Smooth muscle cell (in vitro differentiated cells): Measurements from ENCODE around the gene FAM222A. TPM values are rescaled to one million over a fixed set of nuclear protein-coding genes. Genes with fewer than 3 reads are reported as not detected.

Experiments used
- DNase-seq: peaks from one replicate; lab custom pipeline; 2025; ENCODE audit not compliant: unreplicated experiment; lab: John Stamatoyannopoulos, UW
- H2AFZ ChIP-seq: fragments of 200-600 bp; sonication (generic); 2 replicates; pipeline ENCODE4 v1.6.0; 2016; ENCODE audit warnings: antibody characterized with exemption, low read depth, mild to moderate bottlenecking
- H3F3A ChIP-seq: fragments of 200-600 bp; sonication (generic); 2 replicates; pipeline ENCODE4 v1.6.0; 2017; ENCODE audit warnings: antibody characterized with exemption, low read depth
- H3K27ac ChIP-seq: fragments of 200-600 bp; sonication (generic); 2 replicates; pipeline ENCODE4 v1.5.1; 2016; ENCODE audit warnings: low read depth, mild to moderate bottlenecking
- H3K27me3 ChIP-seq: fragments of 200-600 bp; sonication (generic); 2 replicates; pipeline ENCODE4 v1.6.1; 2016; ENCODE audit warnings: low read depth, mild to moderate bottlenecking
- H3K36me3 ChIP-seq: fragments of 200-600 bp; sonication (generic); 2 replicates; pipeline ENCODE4 v1.5.1; 2016; ENCODE audit warnings: low read depth
- H3K4me1 ChIP-seq: fragments of 200-600 bp; sonication (generic); 2 replicates; pipeline ENCODE4 v1.5.1; 2016; ENCODE audit warnings: low read depth
- H3K4me2 ChIP-seq: fragments of 200-600 bp; sonication (generic); 2 replicates; pipeline ENCODE4 v1.6.0; 2016; ENCODE audit warnings: mild to moderate bottlenecking
- H3K4me3 ChIP-seq: fragments of 200-600 bp; sonication (generic); 2 replicates; pipeline ENCODE4 v1.5.1; 2016; ENCODE audit warnings: mild to moderate bottlenecking
- H3K79me2 ChIP-seq: fragments of 200-600 bp; sonication (generic); 2 replicates; pipeline ENCODE4 v1.6.0; 2016; ENCODE audit warnings: low read depth, mild to moderate bottlenecking
- H3K9ac ChIP-seq: fragments of 200-600 bp; sonication (generic); 2 replicates; pipeline ENCODE4 v1.6.0; 2016; ENCODE audit warnings: low read depth
- H3K9me3 ChIP-seq: fragments of 200-600 bp; sonication (generic); replicated peaks from 2 replicates; pipeline ENCODE4 v1.5.1; 2016; ENCODE audit warnings: low read depth
- H4K20me1 ChIP-seq: fragments of 200-600 bp; sonication (generic); 2 replicates; pipeline ENCODE4 v1.6.0; 2016; ENCODE audit warnings: low read depth
- WGBS: methylation state at CpG from one replicate; pipeline ENCODE4 v1.1.7; 2016; ENCODE audit warnings: low lambda C conversion rate; 5-methylcytosine and 5-hydroxymethylcytosine counted together
- polyA plus RNA-seq: library from polyadenylated mRNA; unstranded; fragments of >200 nt; fragmentation: Nextera tagmentation; extraction: Ambion mirVana; gene quantifications from 2 replicates; pipeline ENCODE4 v1.2.1, GENCODE V29; 2016
- total RNA-seq: library from RNA; depleted of rRNA; stranded (reverse); fragments of >200 nt; gene quantifications from 2 replicates; pipeline ENCODE4 v1.2.3, GENCODE V29; 2014
- TF ChIP-seq, protein P1 (sequence below): fragments of 200-600 bp; sonication (generic); IDR thresholded peaks from 2 replicates; pipeline ENCODE4 v1.5.1; 2017; ENCODE audit warnings: borderline replicate concordance, mild to moderate bottlenecking, antibody characterized with exemption; ENCODE audit not compliant: insufficient read depth, poor library complexity, severe bottlenecking

Gene FAM222A
- total and polyA plus RNA-seq, 2 experiments from 2014 or later, result 0.85 to 1.7 TPM

GRCh38 chr12:109717390-109718357, 4.0 kb downstream of the FAM222A start:
- Histone ChIP-seq H3K4me3 (no peak overlapping the region), H3K79me2 (no peaks in the 10 kb centered on the region), H3K4me1 (peaks cover 41% of the 10 kb centered on the region), H3K9ac (no peak overlapping the region), H3K27ac (no peak overlapping the region), H3K4me2 (peak overlapping the region; percentile 82), H3F3A (no peaks in the 10 kb centered on the region), H4K20me1 (peaks cover 20% of the 10 kb centered on the region), H3K27me3 (peaks cover 20% of the 10 kb centered on the region), H2AFZ (no peak overlapping the region), H3K9me3 (no peaks in the 10 kb centered on the region), H3K36me3 (no peaks in the 10 kb centered on the region)
- no peak for DNase-seq
- TF ChIP-seq, protein P1, sequence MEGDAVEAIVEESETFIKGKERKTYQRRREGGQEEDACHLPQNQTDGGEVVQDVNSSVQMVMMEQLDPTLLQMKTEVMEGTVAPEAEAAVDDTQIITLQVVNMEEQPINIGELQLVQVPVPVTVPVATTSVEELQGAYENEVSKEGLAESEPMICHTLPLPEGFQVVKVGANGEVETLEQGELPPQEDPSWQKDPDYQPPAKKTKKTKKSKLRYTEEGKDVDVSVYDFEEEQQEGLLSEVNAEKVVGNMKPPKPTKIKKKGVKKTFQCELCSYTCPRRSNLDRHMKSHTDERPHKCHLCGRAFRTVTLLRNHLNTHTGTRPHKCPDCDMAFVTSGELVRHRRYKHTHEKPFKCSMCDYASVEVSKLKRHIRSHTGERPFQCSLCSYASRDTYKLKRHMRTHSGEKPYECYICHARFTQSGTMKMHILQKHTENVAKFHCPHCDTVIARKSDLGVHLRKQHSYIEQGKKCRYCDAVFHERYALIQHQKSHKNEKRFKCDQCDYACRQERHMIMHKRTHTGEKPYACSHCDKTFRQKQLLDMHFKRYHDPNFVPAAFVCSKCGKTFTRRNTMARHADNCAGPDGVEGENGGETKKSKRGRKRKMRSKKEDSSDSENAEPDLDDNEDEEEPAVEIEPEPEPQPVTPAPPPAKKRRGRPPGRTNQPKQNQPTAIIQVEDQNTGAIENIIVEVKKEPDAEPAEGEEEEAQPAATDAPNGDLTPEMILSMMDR, result no peak
- WGBS, result 66% methylated on average over 18 of the region's 18 CpGs

- no peaks in the 10 kb centered on the region for H3K36me3 ChIP-seq
- TF ChIP-seq, protein P1, result no peak
- 11% methylated on average over 31 of the region's 33 CpGs for WGBS
These were observed 4.8 kb downstream of the FAM222A start for GRCh38 chr12:109718390-109718789.

GRCh38 chr12:109719123-109720022, 5.7 kb downstream of the FAM222A start:
- Histone ChIP-seq H3K4me3 (no peak overlapping the region), H3K36me3 (no peaks in the 10 kb centered on the region), H3K4me2 (no peak overlapping the region), H3K79me2 (no peaks in the 10 kb centered on the region), H3K27ac (no peak overlapping the region), H3K9me3 (no peaks in the 10 kb centered on the region), H3F3A (no peaks in the 10 kb centered on the region), H3K9ac (no peak overlapping the region), H4K20me1 (peaks cover 20% of the 10 kb centered on the region), H3K4me1 (peaks cover 41% of the 10 kb centered on the region), H3K27me3 (peaks cover 17% of the 10 kb centered on the region), H2AFZ (no peak overlapping the region)
- DNase-seq, result no peak
- TF ChIP-seq, protein P1, result no peak
- WGBS, result 63% methylated on average over 12 of the region's 12 CpGs

More at GRCh38 chr12:109718390-109718789, 4.8 kb downstream of the FAM222A start:
- no peak for DNase-seq
- peaks cover 20% of the 10 kb centered on the region for H4K20me1 ChIP-seq
- no peak overlapping the region for H3K27ac ChIP-seq
- H3K9ac ChIP-seq, result no peak overlapping the region
- peak overlapping the region; percentile 17 for H3K4me3 ChIP-seq
- peaks cover 17% of the 10 kb centered on the region for H3K27me3 ChIP-seq
- peaks cover 41% of the 10 kb centered on the region for H3K4me1 ChIP-seq
- peak overlapping the region; percentile 50 for H2AFZ ChIP-seq
- H3K4me2 ChIP-seq, result peak overlapping the region; percentile 82
- H3F3A ChIP-seq, result no peaks in the 10 kb centered on the region
- H3K9me3 ChIP-seq, result no peaks in the 10 kb centered on the region
- H3K79me2 ChIP-seq, result no peaks in the 10 kb centered on the region
